ENCODE results near the gene NHP2. TPM values are rescaled to one million over a fixed set of nuclear protein-coding genes. Genes with fewer than 3 reads are reported as not detected.

The NHP2 gene
- total RNA-seq, 4 donors from 2014 or later: 49.5 to 75.9 (median 62.0) TPM

DNA sequence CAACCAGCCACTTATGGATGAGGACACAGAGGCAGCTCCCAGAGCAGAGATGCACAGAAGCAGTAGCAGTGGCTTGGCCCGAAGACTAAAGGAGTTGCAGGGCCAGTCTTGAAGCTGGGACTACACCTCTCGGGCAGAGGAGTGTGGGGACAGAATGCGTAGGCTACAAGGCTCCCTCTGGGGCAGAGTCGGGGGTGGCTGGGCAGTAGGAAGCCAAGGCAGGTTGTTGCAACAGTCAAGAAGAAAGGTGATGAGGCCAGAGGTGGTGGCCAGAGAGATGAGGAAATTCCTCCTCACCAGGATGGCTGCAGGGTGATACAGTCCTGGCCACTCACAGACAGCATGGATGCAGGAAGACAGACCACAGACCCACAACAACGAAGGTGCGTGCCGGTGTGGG lies 45.2 kb downstream of the NHP2 start:
- H3K4me1 ChIP-seq: peaks cover 0 to 11% (median 1%) of the 10 kb centered on the region in 4 donors
- DNase-seq: no peak
- H3K9me3 ChIP-seq: no peaks in the 10 kb centered on the region
- TF ChIP-seq, protein P1, sequence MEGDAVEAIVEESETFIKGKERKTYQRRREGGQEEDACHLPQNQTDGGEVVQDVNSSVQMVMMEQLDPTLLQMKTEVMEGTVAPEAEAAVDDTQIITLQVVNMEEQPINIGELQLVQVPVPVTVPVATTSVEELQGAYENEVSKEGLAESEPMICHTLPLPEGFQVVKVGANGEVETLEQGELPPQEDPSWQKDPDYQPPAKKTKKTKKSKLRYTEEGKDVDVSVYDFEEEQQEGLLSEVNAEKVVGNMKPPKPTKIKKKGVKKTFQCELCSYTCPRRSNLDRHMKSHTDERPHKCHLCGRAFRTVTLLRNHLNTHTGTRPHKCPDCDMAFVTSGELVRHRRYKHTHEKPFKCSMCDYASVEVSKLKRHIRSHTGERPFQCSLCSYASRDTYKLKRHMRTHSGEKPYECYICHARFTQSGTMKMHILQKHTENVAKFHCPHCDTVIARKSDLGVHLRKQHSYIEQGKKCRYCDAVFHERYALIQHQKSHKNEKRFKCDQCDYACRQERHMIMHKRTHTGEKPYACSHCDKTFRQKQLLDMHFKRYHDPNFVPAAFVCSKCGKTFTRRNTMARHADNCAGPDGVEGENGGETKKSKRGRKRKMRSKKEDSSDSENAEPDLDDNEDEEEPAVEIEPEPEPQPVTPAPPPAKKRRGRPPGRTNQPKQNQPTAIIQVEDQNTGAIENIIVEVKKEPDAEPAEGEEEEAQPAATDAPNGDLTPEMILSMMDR (IDR thresholded peaks at IDR 0.05): no peak
- TF ChIP-seq POLR2A (IDR thresholded peaks at IDR 0.05): no peak
- no peak overlapping the region for H3K27ac ChIP-seq
- H3K4me3 ChIP-seq: no peak overlapping the region
- H3K27me3 ChIP-seq: no peaks in the 10 kb centered on the region
- no peaks in the 10 kb centered on the region for H3K36me3 ChIP-seq

DNA sequence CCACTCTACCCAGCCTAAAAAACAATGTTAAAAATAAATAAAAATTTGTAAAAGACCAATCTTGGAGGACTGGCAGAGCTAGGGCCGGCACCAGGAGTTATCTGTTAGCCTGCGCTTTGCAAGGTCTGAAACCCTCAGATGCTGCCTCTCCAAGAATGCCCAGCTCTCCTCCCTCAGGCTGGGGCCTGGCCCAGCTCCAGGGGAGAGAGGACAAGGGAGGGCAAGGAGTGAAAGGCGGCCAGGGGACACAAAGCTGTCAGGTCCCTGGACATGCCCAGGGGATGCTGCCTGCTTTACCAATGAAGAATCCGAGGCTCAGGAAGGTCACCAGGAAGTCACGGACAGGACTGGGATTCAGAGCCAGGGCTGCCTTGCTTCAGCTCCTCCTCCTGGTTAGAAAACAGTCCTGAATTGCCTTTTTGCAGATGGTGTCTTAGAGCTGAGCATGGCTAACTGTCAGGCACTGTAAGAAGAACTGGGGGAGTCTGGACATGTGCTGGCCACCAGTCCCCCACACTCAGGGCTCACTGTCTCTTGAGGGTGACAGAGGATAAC lies 45.9 kb downstream of the NHP2 start:
- H3K36me3 ChIP-seq: no peaks in the 10 kb centered on the region
- no peak overlapping the region for H3K27ac ChIP-seq
- H3K4me1 ChIP-seq: peaks cover 0 to 5% (median 0%) of the 10 kb centered on the region in 4 donors
- no peaks in the 10 kb centered on the region for H3K27me3 ChIP-seq
- H3K4me3 ChIP-seq: no peak overlapping the region
- DNase-seq: no peak
- no peaks in the 10 kb centered on the region for H3K9me3 ChIP-seq
- no peak for TF ChIP-seq POLR2A (IDR thresholded peaks at IDR 0.05)
- TF ChIP-seq, protein P1 (IDR thresholded peaks at IDR 0.05): no peak

DNA sequence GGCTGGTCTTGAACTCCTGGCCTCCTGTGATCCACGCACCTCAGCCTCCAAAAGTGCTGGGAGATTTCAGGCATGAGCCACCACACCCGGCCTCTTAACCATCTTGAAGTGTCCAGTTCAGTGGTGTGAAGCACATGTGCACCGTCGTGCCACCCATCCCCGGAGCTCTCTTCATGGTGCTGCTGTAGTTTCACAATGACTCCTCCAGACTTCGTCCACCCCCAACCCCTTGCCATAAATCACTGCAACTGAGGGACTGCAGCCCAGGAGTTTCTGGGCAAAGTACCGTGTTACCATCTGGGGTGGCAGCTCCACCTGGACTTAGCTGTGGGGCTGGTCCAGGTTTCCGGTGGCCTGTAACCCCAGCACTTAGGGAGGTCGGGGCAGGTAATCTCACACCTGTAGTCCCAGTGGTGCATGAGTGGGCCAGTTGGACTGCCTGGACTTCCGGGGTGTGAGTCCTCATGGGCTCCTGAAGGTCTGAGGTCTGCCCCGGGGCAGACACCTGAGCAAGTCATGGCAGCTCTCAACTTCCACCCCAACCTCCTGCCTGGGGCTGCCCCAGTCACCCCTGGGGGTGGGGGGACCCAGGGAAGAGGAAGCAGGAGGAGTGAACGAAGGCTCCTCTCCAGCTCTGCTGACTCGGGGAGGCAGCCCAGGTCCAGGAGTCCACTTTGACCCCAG lies 47.0 kb downstream of the NHP2 start:
- Histone ChIP-seq H3K27ac (no peak overlapping the region), H3K4me3 (no peak overlapping the region), H3K4me1 (peaks cover 0 to 5% (median 0%) of the 10 kb centered on the region in 4 donors), H3K9me3 (no peaks in the 10 kb centered on the region), H3K36me3 (no peaks in the 10 kb centered on the region), H3K27me3 (no peaks in the 10 kb centered on the region)
- TF ChIP-seq, protein P1 (IDR thresholded peaks at IDR 0.05): no peak
- no peak for DNase-seq

DNA sequence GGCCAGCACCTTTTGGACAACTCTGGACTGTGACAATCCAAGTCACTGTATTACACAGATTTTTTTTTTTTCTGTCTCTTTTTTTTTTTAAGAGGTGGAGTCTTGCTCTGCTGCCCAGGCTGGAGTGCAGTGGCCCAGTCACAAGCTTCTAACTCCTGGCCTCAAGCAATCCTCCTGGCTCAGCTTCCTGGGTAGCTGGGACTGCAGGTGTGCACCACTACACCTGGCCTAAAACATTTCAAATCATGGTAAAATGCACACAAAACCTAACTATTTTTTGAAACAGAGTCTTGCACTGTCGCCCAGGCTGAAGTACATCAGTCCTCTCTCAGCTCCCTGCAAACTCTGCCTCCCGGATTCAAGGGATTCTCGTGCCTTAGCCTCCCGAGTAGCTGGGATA lies 47.6 kb downstream of the NHP2 start:
- no peak overlapping the region for H3K4me3 ChIP-seq
- H3K27me3 ChIP-seq: no peaks in the 10 kb centered on the region
- no peak for DNase-seq
- no peak overlapping the region for H3K27ac ChIP-seq
- H3K36me3 ChIP-seq: no peaks in the 10 kb centered on the region
- TF ChIP-seq POLR2A (IDR thresholded peaks at IDR 0.05): no peak
- TF ChIP-seq, protein P1 (IDR thresholded peaks at IDR 0.05): no peak
- H3K4me1 ChIP-seq: peaks cover 0 to 5% (median 0%) of the 10 kb centered on the region in 4 donors
- no peaks in the 10 kb centered on the region for H3K9me3 ChIP-seq

DNA sequence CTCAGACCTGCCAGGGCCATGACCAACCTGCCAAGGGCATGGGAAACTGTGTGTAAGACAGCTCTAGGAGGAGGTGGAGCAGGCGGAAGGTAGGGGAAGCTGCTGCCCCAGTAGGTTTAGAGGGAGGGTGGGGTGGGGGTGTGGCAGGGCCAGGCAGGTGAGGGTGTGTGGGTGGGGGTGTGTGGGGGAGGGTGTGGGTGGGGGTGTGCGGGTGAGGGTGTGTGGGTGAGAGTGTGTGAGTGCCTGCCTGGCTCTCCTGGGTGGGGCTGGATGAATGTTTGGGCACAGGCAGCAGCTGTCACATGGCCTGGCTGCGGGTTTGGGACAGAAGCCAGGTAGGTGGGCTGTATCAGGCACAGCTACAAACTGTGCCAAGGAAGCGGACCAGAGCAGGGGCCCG lies 49.2 kb downstream of the NHP2 start:
- H3K27me3 ChIP-seq: no peaks in the 10 kb centered on the region
- H3K36me3 ChIP-seq: no peaks in the 10 kb centered on the region
- TF ChIP-seq, protein P1 (IDR thresholded peaks at IDR 0.05): no peak
- TF ChIP-seq POLR2A (IDR thresholded peaks at IDR 0.05): no peak
- H3K27ac ChIP-seq: no peak overlapping the region
- H3K9me3 ChIP-seq: no peaks in the 10 kb centered on the region
- H3K4me3 ChIP-seq: no peak overlapping the region
- peaks cover 0 to 5% (median 0%) of the 10 kb centered on the region in 4 donors for H3K4me1 ChIP-seq
- DNase-seq: peak in 1 of 3 donors; percentile 67

All from Peyer's patch (tissue), 4 donors.